Osteocyte (in vitro differentiated cells): Measurements from ENCODE around the gene COL23A1. TPM values are rescaled to one million over a fixed set of nuclear protein-coding genes. Genes with fewer than 3 reads are reported as not detected.

Experiments
- DNase-seq: peaks from one replicate; pipeline ENCODE4 v3.0.0; 2021; ENCODE audit warnings: mixed read lengths; ENCODE audit not compliant: unreplicated experiment; ENCODE audit errors: extremely low spot score
- H3K27ac Mint-ChIP-seq: one replicate; pipeline ENCODE4 v1.8.0; 2021; ENCODE audit warnings: mild to moderate bottlenecking, mixed read lengths; ENCODE audit not compliant: unreplicated experiment
- H3K27me3 Mint-ChIP-seq: one replicate; pipeline ENCODE4 v1.8.0; 2021; ENCODE audit warnings: mixed read lengths; ENCODE audit not compliant: unreplicated experiment
- H3K36me3 Mint-ChIP-seq: one replicate; pipeline ENCODE4 v1.8.0; 2021; ENCODE audit warnings: mixed read lengths; ENCODE audit not compliant: unreplicated experiment
- H3K4me1 Mint-ChIP-seq: one replicate; pipeline ENCODE4 v1.8.0; 2021; ENCODE audit warnings: mixed read lengths; ENCODE audit not compliant: unreplicated experiment
- H3K4me3 Mint-ChIP-seq: one replicate; pipeline ENCODE4 v1.8.0; 2021; ENCODE audit warnings: mild to moderate bottlenecking, moderate library complexity, mixed read lengths; ENCODE audit not compliant: unreplicated experiment
- H3K9me3 Mint-ChIP-seq: one replicate; pipeline ENCODE4 v1.8.0; 2021; ENCODE audit warnings: mixed read lengths; ENCODE audit not compliant: unreplicated experiment
- CTCF ChIP-seq: fragments of 200-600 bp; sonication (generic); IDR thresholded peaks from 2 replicates; pipeline ENCODE4 v1.5.0; 2021; ENCODE audit warnings: antibody characterized with exemption, mild to moderate bottlenecking, moderate library complexity
- total RNA-seq: library from RNA; stranded (reverse); gene quantifications from 2 replicates; pipeline ENCODE4 v1.2.1, GENCODE V29; 2021

Gene COL23A1
- total RNA-seq, 1 donor from 2014 or later, result not detected

- Mint-ChIP-seq H3K36me3 (no peaks in the 10 kb centered on the region), H3K27me3 (no peaks in the 10 kb centered on the region), H3K9me3 (peaks cover 8% of the 10 kb centered on the region), H3K4me3 (no peak overlapping the region), H3K27ac (no peak overlapping the region), H3K4me1 (no peaks in the 10 kb centered on the region)
- DNase-seq, result no peak
- no peak for TF ChIP-seq CTCF
These were observed 221.4 kb downstream of the COL23A1 start for GRCh38 chr5:178368716-178369300.

GRCh38 chr5:178368274-178368673 is 221.9 kb downstream of the COL23A1 start:
- no peak for DNase-seq
- H3K9me3 Mint-ChIP-seq, result peaks cover 8% of the 10 kb centered on the region
- H3K4me3 Mint-ChIP-seq, result no peak overlapping the region
- no peaks in the 10 kb centered on the region for H3K36me3 Mint-ChIP-seq
- no peaks in the 10 kb centered on the region for H3K4me1 Mint-ChIP-seq
- no peaks in the 10 kb centered on the region for H3K27me3 Mint-ChIP-seq
- no peak overlapping the region for H3K27ac Mint-ChIP-seq
- TF ChIP-seq CTCF, result no peak

- H3K9me3 Mint-ChIP-seq, result peaks cover 8% of the 10 kb centered on the region
- DNase-seq, result no peak
These were observed 222.5 kb downstream of the COL23A1 start for GRCh38 chr5:178367736-178368120.

GRCh38 chr5:178366998-178367735 is 223.0 kb downstream of the COL23A1 start:
- Mint-ChIP-seq H3K27me3 (no peaks in the 10 kb centered on the region), H3K36me3 (no peaks in the 10 kb centered on the region), H3K9me3 (peaks cover 8% of the 10 kb centered on the region), H3K4me1 (no peaks in the 10 kb centered on the region), H3K4me3 (no peak overlapping the region), H3K27ac (no peak overlapping the region)
- TF ChIP-seq CTCF, result no peak
- DNase-seq, result no peak

More at GRCh38 chr5:178367736-178368120, 222.5 kb downstream of the COL23A1 start:
- H3K27me3 Mint-ChIP-seq, result no peaks in the 10 kb centered on the region
- no peaks in the 10 kb centered on the region for H3K4me1 Mint-ChIP-seq
- TF ChIP-seq CTCF, result no peak
- H3K4me3 Mint-ChIP-seq, result no peak overlapping the region
- H3K36me3 Mint-ChIP-seq, result no peaks in the 10 kb centered on the region
- H3K27ac Mint-ChIP-seq, result no peak overlapping the region

- Mint-ChIP-seq H3K36me3 (no peaks in the 10 kb centered on the region), H3K4me1 (no peaks in the 10 kb centered on the region), H3K9me3 (peaks cover 8% of the 10 kb centered on the region), H3K27ac (no peak overlapping the region), H3K27me3 (peaks cover 3% of the 10 kb centered on the region), H3K4me3 (no peak overlapping the region)
- DNase-seq, result no peak
- no peak for TF ChIP-seq CTCF
These were observed 224.4 kb downstream of the COL23A1 start for GRCh38 chr5:178365501-178366440.
